ENCODE results near the gene PYROXD2.

PYROXD2 gene
- 3.4 to 5.8 reads per million in 2 donors for total RNA-seq

- DNase-seq = peak in 3 of 5 experiments; percentile 25 to 82 (median 42)
These were observed at the start of gene PYROXD2 for GRCh38 chr10:98414932-98415730. Gene PYROXD2, minus strand, starts transcription at chr10:98415182. Its CDS starts 47 bp downstream, at chr10:98415135.

GRCh38 chr10:98463976-98464754 is 49.2 kb upstream of the PYROXD2 start:
- DNase-seq = peak in 1 of 5 experiments; percentile 14

DNA sequence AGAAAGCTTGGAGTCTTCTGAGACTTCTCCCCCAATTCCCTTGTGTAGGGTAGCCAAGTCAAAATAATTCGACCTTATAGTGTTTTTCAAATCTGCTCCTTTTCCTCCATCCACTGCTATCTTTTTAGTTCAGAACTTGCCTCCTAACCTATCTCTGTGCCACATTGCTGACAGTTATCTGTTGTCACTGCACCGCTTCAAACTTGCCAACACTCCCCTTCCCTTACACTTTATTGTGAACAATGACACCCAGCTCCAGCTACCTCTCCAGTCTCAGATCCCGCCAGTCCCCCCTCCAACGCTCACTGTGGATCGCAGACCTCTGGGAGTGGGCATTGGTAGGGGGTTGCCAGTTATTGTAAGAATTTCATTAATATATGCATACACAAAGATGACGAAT is 48.0 kb upstream of the PYROXD2 start:
- no peak for DNase-seq

- no peak for DNase-seq
These were observed 46.5 kb upstream of the PYROXD2 start for GRCh38 chr10:98461500-98461842.

DNA sequence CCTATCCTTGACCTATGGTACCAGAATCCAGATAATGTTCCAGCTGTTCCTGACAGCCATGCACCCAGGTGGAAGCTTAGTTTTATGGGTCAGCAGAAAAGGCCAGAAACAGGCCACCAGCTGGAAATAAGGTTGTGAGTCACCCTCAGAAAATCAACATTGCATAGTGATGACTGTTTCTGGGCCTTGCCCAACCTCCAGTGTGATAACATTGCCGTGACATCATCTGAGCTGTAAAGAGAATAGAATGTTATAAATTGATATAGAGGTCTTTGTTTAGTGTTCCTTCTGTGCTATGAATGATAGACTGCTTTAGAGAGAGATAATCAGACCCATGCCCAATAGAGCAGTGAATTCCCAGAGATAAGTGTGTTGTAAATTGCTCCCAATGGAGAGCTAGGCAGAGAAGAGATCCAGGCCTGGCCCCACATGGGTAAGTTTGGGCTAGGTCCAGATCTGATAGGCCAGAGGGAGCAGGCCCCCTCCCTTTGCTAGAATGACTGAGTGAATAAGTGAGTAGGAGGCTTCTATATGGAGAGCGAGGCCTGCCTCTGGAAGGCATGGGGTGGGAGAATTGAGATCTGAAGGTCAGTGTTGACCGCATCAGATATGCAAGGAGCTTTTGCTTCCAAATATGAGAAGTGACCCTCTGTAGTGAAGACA is 46.0 kb upstream of the PYROXD2 start:
- DNase-seq = no peak

- DNase-seq = no peak
These were observed 44.1 kb upstream of the PYROXD2 start for GRCh38 chr10:98458809-98459784.

DNA sequence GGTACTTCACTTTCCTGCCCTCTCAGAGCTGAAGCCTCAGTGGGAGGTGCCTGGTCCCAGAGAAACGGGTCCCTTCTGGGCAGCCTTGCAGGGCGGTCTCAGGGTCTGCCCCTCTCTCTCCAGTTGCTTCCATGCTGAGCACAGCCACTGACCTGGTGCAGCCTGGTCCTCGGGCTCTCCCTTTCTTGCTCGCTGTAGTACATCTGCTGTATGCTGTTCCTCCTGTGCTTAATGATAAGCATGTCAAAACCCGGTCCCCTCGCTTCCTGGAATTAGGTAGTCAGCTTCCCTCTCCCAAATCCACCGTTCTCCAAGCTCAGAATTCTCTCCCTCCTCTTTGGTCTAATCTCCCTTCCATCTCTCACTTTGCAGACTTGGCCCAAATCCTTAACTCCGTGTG is 42.7 kb upstream of the PYROXD2 start:
- DNase-seq = no peak

- DNase-seq = no peak
These were observed 41.9 kb upstream of the PYROXD2 start for GRCh38 chr10:98456686-98457482.

- no peak for DNase-seq
These were observed 41.1 kb upstream of the PYROXD2 start for GRCh38 chr10:98456043-98456570.

DNA sequence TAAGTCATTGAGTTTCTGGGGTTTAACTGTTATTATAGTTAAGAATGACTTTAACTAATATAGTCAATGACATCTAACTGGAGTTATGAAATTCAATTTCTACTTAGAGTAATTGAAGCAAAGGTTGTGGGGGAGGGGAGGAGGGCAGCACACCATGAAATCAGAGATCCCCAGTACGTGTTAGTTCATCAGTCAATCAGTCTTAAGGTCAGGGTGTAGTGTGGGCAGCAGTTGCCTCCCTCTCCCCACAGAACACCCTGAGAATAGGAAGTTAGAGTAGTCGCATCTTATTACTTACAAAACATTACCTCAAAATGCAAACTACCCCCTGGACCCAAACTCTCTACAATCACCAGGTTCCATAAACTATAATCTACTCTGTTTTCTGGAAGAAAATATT is 38.7 kb upstream of the PYROXD2 start:
- DNase-seq = no peak

DNA sequence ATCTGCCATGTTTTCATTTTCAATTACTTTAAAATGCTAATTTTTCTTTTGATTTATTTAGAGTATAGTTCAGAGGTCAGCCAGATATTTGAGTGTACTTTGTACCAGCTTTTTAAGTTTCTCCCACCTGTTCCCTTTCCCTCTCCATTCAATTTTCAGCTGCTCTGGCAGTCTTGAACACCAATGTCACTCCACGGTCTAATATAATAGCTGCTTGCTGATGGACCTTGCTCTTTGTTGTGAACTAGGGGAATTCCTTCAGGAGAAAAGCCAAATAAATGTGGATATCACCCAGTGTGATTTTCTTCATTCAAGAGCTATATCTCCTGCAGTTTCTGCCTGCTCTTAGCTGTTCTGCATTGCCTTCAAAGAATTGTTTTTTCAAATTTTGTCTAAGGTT is 35.6 kb upstream of the PYROXD2 start:
- DNase-seq = no peak

GRCh38 chr10:98449287-98449686 is 34.3 kb upstream of the PYROXD2 start:
- DNase-seq = no peak

GRCh38 chr10:98446661-98447221 is 31.8 kb upstream of the PYROXD2 start, which contains the start of gene HPS1:
Gene HPS1, minus strand, starts transcription at chr10:98446935. Its CDS starts 3,695 bp downstream, at chr10:98443240.
- DNase-seq = peak; percentile 49 to 90 (median 64)

- peak in 3 of 5 experiments; percentile 13 to 37 (median 16) for DNase-seq
These were observed 31.2 kb upstream of the PYROXD2 start for GRCh38 chr10:98446151-98446660.

DNA sequence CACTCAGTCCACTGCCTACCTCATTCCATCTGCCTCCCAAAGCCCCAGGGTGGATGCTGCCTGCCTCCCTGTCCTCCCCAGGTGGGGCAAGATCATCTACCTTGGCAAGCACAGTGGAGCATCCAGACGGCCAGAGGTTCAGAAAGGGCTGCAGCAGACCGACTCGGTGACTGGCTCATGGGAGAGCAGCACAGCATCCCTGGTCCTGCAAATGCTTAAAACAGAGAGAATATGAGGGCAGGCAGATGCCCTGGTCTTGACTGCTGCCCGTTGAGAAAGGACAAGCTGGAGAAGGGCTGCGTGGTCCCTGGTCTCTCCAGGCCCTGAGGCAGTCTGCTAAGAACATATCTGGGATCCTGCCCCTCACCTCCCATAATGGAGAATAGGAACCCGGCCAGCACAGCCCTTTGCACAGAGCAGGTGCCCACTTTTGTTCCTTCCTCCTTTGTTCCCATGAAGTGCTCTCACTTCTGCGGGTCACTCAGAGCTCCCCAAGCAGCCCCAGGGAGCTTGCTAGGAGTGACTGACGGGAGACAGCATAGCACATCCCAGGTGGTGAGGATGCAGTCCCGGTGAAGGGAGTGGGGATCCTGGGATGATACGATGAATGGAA is 30.3 kb upstream of the PYROXD2 start:
- no peak for DNase-seq

- DNase-seq = no peak
These were observed 29.5 kb upstream of the PYROXD2 start for GRCh38 chr10:98444314-98445006.

- no peak for DNase-seq
These were observed 23.7 kb upstream of the PYROXD2 start for GRCh38 chr10:98438715-98439114.

GRCh38 chr10:98436704-98437103 is 21.7 kb upstream of the PYROXD2 start:
- DNase-seq = no peak

DNA sequence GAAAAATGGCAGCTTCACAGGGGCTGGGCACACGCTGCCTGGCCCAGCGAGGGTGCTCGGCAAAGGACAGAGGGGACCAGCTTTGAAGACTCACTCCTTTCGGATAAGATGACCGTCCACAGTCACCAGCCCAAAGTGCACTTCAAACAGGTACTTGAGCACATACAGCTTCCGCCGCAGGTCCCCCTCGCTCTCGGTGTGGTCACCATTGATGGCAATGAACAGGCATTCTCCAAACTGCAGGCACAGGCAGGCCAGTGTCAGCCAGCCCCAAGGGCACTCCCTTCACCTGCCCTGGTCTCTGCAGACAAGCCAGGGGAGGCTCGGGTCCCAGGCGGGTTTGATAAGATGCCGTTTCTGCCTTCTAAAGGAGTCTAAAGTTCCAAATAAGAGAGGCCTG is 20.2 kb upstream of the PYROXD2 start:
- no peak for DNase-seq

All from T-helper 2 cell (primary cell).